SK-N-SH (cell line): Measurements from ENCODE around the gene CSNK1A1L.

Experiments
- CTCF ChIP-seq: fragments of 200-600 bp; sonication (generic); IDR thresholded peaks from 2 replicates; pipeline ENCODE4 v1.6.1; 2017; ENCODE audit warnings: antibody characterized with exemption, mild to moderate bottlenecking, moderate library complexity
- EZH2phosphoT487 ChIP-seq: fragments of 200-600 bp; sonication (generic); IDR thresholded peaks from 2 replicates; pipeline ENCODE4 v1.6.1; 2017; ENCODE audit warnings: low read depth, mixed run types, mild to moderate bottlenecking, antibody characterized with exemption, moderate library complexity, borderline replicate concordance
- GATA2 ChIP-seq: sonication (generic); formaldehyde crosslinking; IDR thresholded peaks from 2 replicates; pipeline ENCODE4 v1.5.0; 2020; ENCODE audit warnings: mild to moderate bottlenecking, missing genetic modification reagents
- MAX ChIP-seq: IDR thresholded peaks from 2 replicates; pipeline ENCODE4 v1.4.0; 2012; ENCODE audit warnings: low read depth
- MXI1 ChIP-seq: IDR thresholded peaks from 2 replicates; pipeline ENCODE4 v1.6.1; 2012; ENCODE audit warnings: mild to moderate bottlenecking, low read depth, low read length, improper control_type of control experiment
- POLR2AphosphoS5 ChIP-seq: IDR thresholded peaks from 2 replicates; pipeline ENCODE4 v1.6.1; 2012; ENCODE audit warnings: low read depth, low read length
- RAD21 ChIP-seq: IDR thresholded peaks from 2 replicates; pipeline ENCODE4 v1.6.1; 2012; ENCODE audit warnings: mild to moderate bottlenecking, low read length
- RFX5 ChIP-seq: IDR thresholded peaks from 2 replicates; pipeline ENCODE4 v1.6.1; 2012; ENCODE audit warnings: mild to moderate bottlenecking, improper control_type of control experiment, low read length
- TAF1 ChIP-seq: IDR thresholded peaks from 2 replicates; pipeline ENCODE4 v1.6.1; 2012; ENCODE audit warnings: low read depth, mild to moderate bottlenecking, low read length, moderate library complexity, borderline replicate concordance
- YY1 ChIP-seq: IDR thresholded peaks from 2 replicates; pipeline ENCODE4 v1.4.0; 2012; ENCODE audit warnings: low read depth, mild to moderate bottlenecking

- no peak for TF ChIP-seq EZH2phosphoT487
- TF ChIP-seq CTCF, result no peak
- no peak for TF ChIP-seq RAD21
- TF ChIP-seq TAF1, result no peak
- TF ChIP-seq MXI1, result no peak
- TF ChIP-seq RFX5, result no peak
- TF ChIP-seq GATA2 (CRISPR knock-in tag), result no peak
- TF ChIP-seq YY1, result no peak
- TF ChIP-seq MAX, result no peak
- TF ChIP-seq POLR2AphosphoS5, result no peak
Observed at GRCh38 chr13:37070145-37070695, 35.2 kb downstream of the CSNK1A1L start.
